Cardiac septum (tissue), 1 donor: ENCODE results near the gene PPIL3. TPM values are rescaled to one million over a fixed set of nuclear protein-coding genes. Genes with fewer than 3 reads are reported as not detected.
"Not testable (repeated sequence)": the region's sequence is repeated elsewhere in the genome, so short reads cannot be mapped to it uniquely, and the experiment has no call there.

Experiments
- DNase-seq: peaks from one replicate; pipeline ENCODE4 v3.0.0-alpha.2; 2020; ENCODE audit warnings: low spot score
- intact Hi-C: fragments of 100-400 bp; cut with DNase I; formaldehyde crosslinking; loops from one replicate; pipeline ENCODE4 v1.14.0; 2022
- long read RNA-seq: library from polyadenylated mRNA; unstranded; transcript quantifications from one replicate; pipeline ENCODE4 v2.0.0, GENCODE V29; 2021
- total RNA-seq: library from RNA; stranded (reverse); fragmentation: NEBNext Ultra II Directional; extraction: Animal tissue kit (Norgen Biotek cat#: 25700); gene quantifications from one replicate; pipeline ENCODE4 v1.2.1, GENCODE V29; 2021
- donor health status: DM: no; HTN: no; CAD: no.

PPIL3 gene
- total RNA-seq: 19.4 TPM
- long read RNA-seq, partial matches to known transcripts: 0 of 12 reads
- long read RNA-seq, other reads (novel, unspliced or antisense): 7 of 12 reads

DNA sequence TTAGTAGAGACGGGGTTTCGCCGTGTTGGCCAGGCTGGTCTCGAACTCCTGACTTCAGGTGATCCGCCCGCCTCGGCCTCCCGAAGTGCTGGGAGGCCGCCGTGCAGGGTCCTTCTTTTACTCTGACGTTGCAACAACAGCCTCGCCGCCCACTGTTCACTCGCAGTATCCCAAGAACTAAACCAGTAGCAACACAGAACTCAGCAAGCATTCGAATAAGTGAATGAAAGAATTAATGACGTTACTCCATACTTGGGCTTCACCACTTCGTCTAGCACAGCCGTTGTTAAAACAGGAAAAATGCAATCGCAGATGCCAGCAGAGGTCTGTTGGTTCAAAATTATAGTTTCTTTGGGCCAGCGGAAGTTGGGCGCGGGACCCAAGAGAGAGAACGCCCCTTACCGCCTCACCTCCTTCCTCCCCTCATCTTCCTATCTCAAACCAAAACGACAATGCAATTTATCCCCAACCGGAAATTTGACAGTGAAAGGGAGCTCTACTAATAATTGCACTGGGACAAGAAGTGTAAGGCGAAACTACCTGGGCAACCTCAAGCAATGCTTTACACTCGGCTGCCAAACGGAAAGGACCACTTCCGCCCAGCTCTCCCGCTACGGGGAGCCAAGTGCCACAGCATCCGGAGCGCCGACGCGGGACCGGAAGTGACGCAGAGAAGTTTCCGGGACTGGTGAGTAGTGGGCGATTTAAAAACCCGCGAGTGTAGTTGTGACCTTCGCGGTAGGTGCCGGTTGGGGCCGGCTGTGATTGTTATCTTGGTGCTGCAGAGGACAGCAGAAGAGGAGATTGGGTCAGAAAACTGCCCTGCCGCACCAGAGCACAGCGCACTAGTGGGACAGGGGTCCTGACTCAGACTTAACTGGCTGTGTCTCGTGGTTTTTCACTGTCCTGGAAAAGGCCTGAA, at the start of gene PPIL3, which contains the start of gene NIF3L1:
Gene PPIL3, minus strand, starts transcription at position 374 of the 922 bp plus-strand sequence. CDS start 1,462 bp downstream, outside the sequence.
Gene NIF3L1, plus strand, starts transcription at position 668 of the 922 bp plus-strand sequence. CDS start 2,573 bp downstream, outside the sequence.
- peak; percentile 97 for DNase-seq
- intact Hi-C loops: loop anchor here (1.0 to 2.0 kb wide), 2 partner anchors 24 to 78 kb away; partner anchors contain the start of genes BZW1 and CLK1

DNA sequence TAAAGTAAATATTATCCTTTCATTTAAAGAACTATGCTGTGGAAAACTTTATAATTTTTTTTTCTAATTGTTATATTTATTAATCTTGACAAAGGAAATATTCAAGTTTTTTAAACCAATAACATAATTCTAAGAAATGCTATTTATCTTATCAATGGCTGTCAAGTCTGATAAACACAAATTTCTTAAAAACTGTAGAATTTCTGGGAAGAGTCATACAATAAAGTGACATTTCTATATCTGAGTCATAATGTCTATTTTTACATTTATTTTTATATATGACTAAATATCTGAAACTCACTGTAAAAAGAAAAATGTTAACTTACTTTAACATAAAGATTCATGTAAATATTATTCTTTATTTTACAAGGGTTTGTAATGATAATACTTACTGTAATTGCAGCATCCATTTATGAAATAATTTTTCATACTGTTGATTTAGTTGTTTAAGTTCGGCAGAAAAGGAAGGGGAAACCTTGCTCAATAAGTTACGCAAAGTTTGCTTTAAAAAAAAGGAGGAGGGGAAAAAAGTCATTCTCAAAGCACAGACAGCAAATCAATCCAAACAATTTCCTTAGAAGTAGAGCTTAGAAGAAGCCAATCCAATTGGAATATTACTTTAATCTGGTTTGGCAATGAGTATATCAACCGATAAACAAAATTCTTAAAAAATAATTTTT, 42.2 kb upstream of the PPIL3 start:
- intact Hi-C loops: no loop called here
- no peak for DNase-seq

DNA sequence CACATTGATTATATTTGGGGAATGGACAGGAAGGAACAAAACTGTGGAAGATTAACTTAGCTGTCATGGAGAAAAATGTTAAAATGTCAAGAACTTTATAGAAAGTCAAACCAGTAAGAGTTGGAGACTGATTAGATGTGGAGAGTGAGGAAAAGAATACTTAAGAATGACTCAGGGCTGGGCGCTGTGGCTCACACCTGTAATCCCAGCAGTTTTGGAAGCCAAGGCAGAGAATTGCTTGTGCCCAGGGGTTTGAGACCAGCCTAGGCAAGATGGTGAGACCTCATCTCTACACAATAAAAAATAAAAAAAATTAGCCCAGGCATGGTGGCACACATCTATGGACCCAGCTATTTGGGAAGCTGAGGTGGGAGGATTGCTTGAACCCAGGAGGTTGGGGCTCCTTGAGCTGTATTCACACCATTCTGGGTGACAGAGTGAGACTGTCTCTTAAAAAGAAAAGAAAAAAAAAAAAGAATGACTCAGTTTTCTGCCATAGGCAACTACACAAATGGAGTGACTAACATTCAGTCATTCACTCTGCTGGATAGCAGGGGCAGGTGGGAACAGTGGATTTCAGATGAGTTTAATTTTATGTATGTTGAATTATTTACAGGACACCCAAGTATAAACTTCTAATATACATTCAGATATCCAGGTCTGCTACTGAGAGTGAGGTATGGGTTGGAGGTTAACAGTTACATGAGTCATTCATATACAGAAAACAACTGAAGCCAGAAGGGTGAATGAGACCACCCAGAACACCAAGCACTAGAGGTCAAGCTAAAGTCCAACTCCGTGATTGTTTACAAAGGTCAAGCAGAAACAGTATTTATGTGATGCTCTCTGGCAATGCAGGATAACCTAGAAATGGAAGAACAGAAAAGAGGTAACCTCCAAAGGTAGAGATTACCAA, 40.7 kb upstream of the PPIL3 start:
- intact Hi-C loops: no loop called here
- DNase-seq: no peak

DNA sequence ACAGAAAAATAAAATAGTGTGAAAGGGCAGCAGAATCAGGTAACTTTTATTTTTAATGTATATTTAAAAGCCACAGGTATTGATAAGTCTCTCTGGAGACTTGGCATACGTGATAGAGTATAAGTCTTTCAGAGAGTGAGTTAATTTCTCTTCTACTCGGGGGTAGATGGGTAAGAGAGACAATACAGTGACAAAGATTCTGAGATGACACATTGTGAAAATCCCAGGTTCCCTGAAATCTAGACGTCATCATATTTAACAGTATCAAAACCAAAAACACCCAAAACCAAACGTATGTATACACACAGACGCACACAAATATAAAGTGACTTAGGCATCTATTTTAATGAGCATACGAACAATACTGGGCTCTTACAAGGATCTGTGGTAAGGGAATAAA, 33.6 kb upstream of the PPIL3 start:
- intact Hi-C loops: no loop called here
- no peak for DNase-seq

DNA sequence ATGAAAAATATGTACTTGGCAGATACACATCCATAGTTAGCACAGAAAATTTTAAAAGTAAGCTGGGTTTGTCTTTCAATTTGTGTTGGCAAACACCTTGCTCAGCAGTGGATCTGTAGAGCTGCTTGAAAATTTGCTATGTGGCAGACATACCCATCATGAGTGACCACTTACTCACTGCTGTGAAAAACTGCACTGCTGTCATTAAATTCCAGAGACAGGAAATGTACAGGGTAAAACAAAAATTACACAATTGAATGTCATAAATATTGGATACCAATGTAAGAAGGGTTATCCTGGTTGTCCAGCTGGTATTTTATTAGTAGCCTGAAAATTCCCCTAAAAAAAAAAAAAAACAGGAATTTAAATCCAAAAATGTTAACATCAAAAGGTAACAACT, 24.8 kb upstream of the PPIL3 start:
- no peak for DNase-seq
- intact Hi-C loops: no loop called here

DNA sequence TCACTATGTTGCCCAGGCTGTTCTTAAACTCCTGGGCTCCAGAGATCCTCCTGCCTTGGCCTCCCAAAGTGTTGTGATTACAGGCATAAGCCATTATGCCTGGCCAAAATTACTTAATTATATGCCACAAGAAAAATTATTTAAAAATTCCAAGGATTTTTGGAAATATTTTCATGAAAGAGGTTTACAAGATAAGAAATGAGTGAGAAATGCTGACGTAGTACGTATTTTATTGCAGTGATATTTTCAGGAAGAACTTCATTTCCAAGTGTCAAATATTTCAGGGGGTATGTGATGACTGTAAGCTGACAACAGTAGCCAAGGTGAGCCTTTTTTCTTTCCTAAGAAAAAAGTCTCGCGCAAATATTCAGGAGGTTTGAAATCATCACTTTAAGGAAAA, 21.1 kb upstream of the PPIL3 start:
- no peak for DNase-seq
- intact Hi-C loops: no loop called here

DNA sequence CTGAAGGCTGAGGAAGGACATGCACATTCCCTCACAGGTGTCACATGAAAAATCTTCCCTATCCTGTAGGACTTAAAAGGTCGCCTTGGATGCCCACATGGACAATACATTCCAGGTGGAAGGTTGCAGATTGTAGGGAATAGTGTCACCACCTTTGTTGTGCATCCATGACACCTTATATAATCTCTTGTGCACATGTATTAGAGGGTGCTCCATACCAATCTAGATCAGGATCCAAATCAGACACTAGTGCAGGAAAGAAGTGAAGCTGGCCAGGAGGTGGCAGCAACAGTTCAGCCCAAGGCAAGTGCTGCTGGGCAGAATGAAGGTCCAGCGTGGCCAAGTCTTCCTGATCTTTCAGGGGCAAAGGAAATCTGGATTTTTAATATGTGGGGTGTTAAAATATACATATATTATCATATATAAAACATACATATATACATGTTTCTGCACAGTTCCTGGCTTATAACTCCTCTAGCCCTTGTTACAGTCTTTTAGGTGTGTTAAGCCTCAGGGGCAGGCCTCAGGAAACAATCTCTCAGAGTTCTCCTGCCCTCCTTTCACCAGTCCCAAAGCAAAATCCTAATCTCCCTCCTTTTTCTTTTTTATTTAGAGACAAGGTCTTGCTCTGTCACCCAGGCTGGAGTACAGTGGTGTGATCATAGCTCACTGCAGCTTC, 16.9 kb upstream of the PPIL3 start:
- peak; percentile 86 for DNase-seq
- intact Hi-C loops: loop anchor here (1.0 kb wide), 1 partner anchor 166 kb away; the partner anchor contains the start of gene HYCC2

DNA sequence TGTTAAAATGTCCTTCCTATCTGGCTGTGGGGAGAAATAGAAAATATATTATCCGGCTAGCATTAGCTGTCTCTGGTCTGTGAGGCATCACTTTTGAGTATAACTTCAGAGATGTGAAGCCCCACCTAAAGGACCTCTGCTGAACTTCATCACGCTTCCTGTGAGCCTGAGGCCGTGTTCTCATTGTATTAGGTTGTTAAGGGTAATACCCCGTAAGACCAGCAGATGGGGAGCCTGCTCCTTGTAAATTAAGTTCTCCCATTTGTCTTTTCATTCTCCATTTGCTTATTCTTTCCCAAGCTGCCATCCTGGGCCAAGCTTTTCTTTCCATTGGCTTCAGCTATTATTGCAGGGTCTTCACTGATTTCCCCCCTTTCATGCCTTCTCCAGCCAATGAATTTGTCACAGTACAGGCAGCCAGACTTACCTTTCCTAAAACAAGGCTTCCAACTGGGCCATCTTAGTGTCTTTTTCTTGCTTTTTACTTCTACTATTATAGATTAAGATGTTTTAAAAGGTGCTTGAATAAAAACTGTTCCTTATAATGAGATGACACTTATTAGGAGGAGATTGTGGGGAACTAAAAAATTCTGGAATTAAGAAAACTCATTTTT, 12.7 kb upstream of the PPIL3 start:
- intact Hi-C loops: loop anchor here (5.0 kb wide), 1 partner anchor 276 kb away; no protein-coding TSS in a partner anchor
- no peak for DNase-seq

DNA sequence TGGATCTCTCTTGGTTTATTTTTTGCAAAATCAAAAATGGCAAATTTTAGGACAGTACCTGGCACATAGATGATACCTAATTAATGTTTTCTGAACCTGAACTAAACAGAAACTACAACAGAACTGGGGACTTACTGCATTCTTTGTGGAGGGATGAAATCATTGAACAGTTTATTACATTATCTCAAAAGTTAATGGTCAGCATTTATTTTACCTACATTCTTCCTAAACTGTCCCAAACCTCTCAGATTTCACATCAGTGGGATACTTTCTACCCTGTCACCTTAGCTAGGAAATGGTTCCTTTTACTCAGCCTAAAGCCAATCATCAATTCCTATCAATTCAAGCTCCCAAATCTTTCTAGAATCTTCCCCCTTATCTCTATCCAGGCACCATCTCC, 10.6 kb upstream of the PPIL3 start:
- no peak for DNase-seq
- intact Hi-C loops: no loop called here

DNA sequence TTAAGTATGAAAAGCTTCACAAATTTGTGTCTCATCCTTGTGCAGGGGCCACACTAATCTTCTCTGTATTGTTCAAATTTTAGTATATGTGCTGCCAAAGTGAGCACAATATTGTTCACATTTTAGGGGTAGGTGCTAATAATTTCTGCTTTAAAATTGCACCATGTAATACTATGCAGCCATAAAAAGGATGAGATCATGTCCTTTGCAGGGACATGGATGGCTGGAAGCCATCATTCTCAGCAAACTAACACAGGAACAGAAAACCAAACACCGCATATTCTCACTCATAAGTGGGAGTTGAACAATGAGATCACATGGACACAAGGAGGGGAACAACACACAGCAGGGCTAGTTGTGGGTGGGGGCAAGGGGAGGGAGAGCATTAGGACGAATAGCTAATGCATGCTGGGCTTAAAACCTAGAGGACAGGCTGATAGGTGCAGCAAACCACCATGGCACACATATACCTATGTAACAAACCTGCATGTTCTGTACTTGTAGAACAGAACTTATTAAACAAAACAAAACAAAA, 7.1 kb downstream of the PPIL3 start:
- intact Hi-C loops, DNase-seq: not testable (repeated sequence)

DNA sequence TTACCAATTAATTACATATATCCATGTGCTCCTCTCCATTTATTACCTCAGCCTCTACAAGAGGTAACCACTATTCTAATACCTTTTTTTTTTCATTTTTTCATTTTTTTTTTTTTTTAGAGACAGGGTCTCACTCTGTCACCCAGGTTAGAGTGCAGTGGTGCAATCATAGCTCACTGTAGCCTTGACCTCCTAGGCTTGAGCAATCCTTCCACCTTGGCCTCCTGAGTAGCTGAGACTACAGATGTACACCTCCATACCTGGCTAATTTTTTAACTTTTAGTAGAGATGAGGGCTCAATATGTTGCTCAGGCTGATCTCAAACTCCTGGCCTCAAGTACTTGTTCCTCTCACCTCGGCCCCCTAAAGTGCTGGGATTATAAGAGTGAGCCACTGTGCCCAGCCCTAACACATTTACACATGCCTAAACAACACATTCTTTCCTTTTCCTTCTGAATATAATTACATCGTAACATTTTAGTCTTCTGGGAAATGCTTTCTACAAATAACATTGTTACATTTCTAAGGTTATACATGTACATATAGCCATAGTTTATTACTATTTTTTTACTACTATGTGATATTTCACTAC, 10.5 kb downstream of the PPIL3 start:
- intact Hi-C loops: no loop called here

DNA sequence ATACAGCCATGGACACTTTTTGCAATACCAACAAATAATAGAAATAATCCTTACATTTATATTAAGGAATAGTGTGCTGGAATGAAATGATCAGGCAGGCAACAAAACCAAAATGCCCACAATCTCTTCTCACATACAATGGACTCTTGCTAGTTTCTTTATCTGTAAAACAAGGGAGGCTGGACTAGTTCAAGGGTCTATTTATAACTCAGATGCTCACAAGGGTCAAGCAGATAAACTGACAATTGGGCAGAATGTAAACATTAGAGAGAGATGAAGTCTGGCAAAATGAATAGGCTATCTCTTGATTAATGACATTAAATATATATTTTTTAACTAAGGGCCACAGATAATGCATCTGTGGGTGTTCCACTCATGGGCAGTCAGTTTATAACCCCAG, 11.4 kb downstream of the PPIL3 start:
- intact Hi-C loops: no loop called here

More for the DNA sequence above, 10.5 kb downstream of the PPIL3 start:
- no peak for DNase-seq

DNA sequence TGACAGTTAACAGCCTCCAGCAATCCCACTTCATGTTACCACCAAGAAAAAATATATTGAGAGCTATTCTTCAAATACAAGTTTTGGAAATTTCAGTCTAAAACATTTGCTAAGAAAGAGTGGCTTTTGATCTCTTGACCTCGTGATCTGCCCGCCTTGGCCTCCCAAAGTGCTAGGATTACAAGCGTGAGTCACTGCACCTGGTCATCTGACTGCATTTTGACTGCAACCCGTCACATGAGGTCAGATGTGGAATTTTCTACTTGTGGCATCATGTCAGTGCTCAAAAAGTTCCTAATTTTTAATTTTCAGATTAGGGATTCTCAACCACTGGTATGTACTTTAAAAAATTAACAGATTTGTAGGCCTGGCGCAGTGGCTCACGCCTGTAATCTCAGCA, 15.3 kb downstream of the PPIL3 start:
- intact Hi-C loops: no loop called here
- no peak for DNase-seq

More for the DNA sequence above, 11.4 kb downstream of the PPIL3 start:
- no peak for DNase-seq

DNA sequence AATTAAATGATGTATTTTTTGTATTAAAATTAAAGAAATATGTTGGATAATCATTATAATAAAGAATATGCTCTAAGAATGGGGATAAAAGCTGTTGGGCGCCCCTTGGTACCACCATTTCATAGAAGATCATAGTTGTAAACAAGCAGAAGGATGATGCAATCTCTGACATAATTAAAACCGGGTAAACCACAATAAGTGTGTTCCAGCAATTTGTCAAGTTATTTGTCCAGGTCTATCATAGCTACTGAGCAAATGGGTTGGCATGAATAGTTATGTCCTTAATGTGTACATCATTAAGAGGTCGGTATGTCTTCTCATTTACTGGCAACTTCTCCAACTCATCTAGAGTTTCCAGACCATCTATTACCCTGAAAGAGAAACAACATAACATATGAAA, 17.7 kb downstream of the PPIL3 start:
- intact Hi-C loops: no loop called here
- no peak for DNase-seq

DNA sequence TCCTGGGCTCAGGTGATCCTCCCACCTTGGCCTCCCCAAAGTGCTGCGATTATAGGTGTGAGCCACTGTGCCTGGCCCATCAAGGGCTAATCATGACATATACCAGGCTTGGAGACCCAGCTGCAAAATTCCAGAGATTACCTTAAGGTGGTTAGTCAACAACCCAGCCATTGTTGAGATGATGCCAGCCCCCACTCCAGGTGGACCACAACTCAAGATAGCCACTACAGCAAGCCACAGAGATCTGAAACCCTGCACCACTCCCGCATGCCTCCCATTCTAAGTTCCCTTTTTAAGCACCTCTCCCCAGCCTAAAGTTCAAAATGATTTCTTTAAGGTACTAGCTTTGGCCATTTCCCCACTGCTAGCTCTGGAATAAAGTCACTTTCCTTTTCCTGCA, 19.9 kb downstream of the PPIL3 start:
- intact Hi-C loops: no loop called here
- DNase-seq: no peak

DNA sequence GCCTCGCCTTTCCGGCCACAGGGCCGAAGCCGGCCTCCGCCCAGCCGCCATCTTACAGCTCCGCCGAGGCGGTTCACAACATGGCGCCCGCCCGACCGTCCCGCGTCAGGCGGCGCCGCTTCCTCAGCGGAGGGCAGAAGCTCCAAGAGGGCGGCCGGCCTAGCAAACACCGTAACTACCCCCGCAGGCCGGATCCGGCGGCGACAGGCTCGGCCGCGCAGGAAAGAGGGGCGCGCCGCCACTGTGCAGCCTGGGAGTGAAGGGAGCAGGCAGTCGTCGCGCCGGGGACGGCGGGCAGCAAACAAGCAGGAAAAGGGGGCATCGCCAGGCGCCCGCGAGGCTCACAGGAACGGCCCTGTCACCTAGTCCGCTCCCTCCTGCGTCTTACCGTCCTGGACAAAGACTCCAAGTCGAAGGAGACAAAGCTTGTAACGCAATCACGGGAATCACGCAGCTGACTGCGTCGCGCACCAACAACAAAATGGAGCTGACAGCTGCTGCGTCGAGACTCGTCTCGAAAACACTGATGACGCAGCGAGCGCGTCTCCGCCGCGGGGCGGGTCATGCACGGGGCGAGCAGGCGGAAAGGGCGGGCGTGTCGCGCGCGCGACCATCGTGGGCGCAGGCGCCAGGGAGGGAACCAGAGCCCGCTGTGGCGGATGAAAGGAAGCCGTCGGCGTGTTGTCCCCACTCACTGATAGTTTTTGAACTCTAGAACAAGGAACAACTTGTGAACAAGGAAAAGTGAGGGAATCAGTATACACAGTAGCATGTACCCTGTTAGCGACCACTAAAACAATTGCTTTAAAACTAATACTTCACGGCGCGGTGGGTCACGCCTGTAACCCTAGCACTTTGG, 24.5 kb downstream of the PPIL3 start, which contains the start of gene CLK1:
Gene CLK1, minus strand, starts transcription at position 483 of the 859 bp plus-strand sequence. CDS start 2,796 bp downstream, outside the sequence.
- peak; percentile 99 for DNase-seq
- intact Hi-C loops: loop anchor here (1.0 to 5.0 kb wide), 4 partner anchors 24 to 254 kb away; partner anchors contain the start of genes BZW1, NIF3L1 and PPIL3
